GM18519 (cell line): ENCODE measurements around the gene SPDEF.

Source experiments
- ATAC-seq: cut with Tn5 transposase; IDR thresholded peaks from one replicate; pipeline ENCODE4 v1.9.1; 2021; ENCODE audit warnings: mild to moderate bottlenecking, moderate library complexity; ENCODE audit not compliant: unreplicated experiment, low FRiP score

The SPDEF gene

DNA sequence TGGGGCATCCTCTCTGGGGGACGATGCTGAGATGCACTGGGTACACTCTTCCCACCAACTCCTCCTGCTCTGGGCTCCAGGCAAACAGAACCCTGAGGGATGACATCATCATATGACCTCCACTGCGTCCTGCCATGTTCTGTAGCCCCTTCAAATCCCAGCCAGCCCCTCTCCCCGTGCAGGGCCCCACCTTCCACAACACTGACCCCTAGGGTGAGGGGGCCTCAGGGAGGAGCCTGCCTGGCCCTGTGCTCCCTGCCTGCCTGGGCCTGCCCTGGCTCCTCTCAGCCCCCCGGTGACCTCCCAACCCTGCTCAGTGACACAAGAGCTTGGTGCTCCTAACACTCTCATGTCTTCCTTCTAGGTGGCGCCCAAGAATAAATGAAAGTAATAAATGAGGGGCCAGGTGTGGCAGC is 9.6 kb upstream of the SPDEF start:
- ATAC-seq: no peak

DNA sequence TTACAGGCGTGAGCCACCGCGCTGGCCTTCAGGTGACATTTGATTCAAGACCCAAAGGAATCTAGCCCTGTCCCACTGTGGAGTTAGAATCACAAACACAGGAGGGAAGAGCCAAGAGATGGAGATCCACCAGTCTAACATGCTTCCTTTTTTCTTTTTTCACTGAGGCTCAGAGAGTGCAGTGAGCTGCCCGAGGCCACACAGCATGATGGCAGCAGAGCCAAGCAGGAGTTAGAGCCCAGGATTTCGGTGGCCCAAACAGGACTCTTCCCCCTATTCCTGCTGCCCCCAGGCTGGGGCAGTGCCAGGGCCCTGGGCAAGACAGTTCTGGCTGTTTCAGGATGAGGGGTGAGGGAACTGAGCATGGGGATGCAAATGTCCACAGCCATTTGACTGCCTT is 8.1 kb upstream of the SPDEF start:
- no peak for ATAC-seq

DNA sequence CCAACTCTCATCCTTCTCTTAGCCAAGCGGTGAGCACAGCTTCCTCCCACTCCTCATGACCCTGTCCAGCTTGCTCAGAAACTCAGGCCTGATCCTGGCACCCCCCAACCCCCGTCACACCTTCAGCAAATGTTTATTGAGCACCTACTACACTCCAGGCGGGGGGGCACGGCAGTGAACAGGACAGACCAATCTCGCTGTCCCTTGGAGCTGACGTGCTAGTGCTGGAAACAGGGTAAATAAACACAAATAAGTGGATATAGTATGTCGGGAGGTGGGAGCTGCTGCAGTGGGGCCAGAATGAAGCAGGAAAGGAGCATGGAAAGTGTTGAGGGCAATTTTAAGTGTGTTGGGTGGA is 7.4 kb upstream of the SPDEF start:
- ATAC-seq: no peak

DNA sequence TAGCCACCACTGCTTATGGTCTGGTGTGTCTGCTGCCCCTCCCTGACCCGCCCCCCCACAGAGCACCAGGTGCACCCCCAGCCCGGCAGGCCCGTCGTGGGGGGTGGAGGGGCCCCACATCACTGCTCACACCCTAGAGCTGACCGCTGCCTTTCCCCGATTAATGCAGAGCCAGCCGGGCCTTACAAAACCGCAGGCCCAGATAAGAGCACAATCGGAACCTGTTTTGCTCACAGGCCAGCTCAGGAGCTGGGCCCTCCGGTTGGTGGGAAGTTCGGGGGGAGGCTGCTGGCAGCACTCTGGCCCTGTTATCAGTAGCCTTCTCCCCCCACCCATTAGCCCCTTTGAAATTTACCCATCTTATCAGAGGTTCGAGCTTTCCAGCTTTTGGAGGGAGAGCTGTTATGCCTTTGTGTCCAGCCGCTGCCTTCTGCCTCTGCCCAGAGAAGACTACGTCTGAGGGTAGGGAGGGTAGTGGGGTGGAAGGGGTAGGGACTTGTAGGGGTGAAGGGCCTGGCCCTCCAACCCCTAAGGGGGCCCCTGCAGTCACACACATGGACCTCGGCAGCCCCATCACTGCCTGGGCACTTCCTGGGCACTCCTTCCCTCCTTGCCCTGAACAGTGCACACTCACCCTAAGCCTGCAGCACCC is 6.9 kb upstream of the SPDEF start:
- ATAC-seq: no peak

DNA sequence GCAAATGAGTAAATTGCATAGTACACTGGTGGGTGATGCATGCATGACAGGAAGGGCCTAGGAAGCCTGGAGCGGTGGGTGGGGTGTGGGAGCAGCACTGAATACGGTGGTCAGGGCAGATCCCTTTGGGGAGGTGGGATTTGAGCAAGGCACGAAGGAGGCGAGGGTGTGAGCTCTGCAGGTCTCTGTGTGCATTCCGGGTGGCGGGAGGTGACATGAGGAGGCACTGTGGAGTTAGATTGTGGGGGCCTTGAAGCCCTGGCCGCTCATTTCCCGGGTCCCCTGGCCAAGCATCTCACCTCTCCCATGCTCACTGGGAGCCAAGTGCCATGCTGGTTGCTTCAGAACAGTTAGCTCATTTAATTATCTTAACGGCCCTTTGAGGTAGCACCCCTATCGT is 6.2 kb upstream of the SPDEF start:
- ATAC-seq: no peak

DNA sequence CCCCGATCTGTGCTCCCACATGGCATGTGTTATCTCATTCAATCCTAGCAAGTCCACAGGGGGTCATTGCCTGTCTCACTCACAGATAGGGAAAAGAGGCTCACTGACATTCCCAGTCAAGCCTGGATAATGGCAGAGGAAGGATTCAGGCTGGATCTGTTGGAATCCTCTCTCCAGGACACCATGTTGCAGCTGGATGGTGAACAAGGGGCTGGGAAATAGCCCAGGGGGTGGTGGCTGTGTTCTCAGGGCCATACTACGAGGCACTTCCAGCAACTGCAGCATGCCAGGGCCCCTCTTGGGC is 5.0 kb upstream of the SPDEF start:
- ATAC-seq: no peak

DNA sequence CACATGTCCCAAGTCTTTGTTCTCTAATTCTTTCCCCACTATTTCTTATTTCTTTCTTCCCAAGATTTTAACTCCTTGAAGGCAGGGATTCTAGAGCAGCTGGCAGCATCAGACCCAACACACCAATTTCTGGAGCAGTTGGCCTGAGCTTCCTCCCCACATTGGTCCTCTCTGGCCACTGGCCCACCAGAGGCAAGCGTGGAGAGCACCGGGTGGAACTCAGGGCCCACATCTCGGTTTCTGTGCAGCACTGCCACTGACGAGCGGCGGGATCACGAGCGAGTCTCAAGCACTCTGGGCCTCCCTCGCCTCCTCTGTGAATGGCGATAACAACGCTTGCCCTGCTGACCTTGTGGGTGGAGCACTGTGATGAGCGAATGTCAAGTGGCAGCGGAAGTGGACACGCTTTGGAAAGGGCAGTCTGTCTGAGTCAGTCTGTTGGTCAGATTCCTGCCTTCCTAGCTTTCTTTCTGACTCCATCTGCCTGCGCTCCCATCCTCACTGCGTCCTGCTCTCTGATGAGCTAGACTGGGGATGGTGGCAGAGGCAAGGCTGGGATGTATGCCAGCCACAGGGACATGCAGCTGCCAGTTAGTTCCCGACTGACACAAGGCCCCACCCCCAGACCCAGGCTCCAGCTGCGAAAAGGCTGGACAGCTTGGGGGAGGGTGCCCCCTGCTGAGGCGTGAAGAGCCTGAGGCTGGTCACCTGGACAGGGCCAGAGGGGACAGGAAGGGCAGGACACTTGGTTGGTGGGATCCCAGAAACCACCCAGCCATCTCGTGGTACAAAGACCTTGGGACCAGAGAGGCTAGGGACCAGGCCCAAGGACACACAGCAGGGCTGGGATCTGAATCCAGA is 4.5 kb upstream of the SPDEF start:
- ATAC-seq: no peak

DNA sequence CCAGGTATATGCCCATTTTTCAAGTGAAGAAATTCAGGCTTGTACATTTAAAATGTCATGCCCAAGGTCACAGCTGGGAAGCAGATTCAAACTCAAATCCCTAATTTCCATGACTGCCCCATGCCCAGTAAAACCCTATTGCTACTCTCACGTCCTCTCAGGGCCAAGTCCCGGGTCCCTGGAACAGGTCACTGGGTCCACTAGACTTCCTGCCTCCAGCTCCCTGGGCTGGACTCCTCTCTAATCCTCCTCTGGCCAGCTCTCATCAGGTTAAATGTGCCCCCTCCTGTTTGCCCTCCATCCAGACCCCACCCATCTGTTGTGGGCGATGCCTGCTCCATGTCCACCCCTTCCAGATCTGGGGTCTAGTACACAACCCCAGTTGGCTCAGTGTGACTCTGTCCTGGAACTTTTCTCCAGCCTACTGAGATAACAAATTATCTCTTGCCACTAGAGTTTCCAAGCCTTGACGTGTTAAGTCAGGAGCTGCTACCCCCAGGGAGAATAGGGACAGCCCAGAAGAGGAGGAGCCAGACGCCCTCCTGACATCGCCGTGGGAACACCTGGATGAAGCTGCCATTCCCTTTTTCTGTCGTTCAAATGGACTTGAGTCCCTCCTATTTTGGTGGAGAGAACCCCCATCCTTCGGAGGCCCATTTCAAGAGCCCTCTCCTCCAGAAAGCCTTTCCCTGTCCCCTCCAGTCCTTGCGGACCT is 3.7 kb upstream of the SPDEF start:
- no peak for ATAC-seq

DNA sequence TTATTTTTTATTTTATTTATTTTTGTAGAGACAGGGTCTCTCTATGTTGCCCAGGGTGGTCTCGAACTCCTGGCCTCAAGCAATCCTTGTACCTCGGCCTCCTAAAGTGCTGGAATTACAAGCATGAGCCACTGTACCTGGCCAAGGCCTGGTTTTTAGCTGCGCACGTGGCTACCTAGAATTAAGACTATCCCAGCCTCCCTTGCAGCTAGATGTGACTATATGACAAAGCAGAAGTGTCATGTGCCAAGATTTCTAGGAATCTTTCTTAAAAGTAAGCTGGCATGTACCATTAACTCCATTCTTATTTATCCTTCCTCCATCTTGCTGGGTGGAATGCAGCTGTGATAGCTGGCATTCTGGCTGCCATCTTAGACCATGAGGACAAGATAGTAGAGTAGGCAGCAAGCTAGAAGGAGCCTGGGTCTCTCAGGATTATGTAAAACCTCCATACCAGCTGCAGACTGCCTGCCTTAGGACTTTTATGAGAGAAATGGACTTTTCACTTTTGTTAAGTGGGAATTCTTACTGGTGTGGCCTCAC is 2.1 kb upstream of the SPDEF start:
- no peak for ATAC-seq

DNA sequence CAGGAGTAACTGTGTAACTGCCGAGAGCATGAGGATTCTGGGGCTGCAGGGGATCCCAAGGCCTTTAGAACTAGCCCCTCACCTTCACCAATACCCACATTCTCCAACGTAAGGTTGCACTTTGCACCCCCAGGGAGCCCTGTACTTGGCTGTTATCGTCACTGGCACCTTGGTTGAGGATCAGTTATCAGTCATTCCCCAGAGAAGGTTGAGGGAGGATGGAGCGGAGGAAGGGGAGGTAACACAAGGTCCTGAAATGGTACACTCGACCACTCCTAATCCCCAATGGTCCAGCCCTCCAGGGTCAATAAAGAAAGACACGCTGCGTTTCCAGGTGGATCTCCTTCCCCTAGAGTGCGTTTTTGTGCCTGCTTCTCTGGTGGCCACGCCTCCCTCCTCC is 1.1 kb upstream of the SPDEF start:
- ATAC-seq: no peak

DNA sequence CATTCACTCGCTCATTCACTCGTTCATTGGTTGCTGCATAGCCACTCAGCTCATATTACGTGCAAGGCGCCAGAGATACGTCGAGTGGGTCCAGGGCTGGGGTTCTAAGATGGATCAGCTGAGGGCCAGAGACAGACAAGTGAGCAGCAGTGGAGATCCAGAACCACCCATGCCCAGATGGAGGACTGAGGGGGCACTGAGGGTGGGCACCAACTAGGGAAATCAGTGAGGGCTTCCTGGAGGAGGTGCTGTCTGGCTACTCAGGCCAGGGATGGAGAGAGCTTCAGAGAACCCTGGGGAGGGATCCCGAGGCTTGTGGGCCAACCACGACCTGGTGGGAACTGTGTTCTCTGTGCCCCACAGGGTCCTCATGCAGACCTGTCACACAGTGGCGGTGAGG is 364 bp upstream of the SPDEF start:
- no peak for ATAC-seq

DNA sequence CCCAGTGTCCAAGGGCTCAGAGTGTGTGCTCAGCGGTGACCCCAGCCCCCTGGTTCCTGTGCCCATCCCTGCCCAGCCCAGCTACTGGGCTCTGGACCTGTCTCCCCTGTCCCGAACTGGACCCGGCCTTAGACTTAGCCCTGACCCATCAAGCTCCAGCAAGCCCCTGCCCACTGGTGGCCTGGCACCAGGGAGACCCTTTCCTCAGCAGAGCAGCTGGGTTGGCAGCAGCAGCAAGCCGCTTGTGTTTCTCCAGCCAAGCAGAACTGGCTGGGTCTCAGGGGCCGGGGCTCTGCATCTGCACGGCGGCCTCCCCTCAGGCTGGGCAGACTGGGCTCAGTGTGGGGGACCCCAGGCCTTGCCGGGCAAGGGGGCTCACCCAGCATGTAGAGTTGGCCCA is 801 bp downstream of the SPDEF start:
- no peak for ATAC-seq

DNA sequence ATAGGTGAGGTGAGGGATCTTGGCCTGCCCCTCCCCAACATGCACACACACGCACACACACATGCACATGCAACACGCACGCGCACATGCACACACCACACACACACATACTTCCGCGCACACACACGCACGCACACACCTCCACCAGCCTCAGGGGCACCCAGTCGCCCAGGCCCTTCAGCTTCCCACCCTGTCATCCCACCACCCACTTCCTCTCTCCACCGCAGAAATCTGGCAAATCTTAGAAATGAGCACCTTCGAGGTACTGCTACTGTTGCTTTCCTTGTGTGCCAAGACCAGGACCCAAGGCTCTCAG is 1.2 kb downstream of the SPDEF start:
- no peak for ATAC-seq

DNA sequence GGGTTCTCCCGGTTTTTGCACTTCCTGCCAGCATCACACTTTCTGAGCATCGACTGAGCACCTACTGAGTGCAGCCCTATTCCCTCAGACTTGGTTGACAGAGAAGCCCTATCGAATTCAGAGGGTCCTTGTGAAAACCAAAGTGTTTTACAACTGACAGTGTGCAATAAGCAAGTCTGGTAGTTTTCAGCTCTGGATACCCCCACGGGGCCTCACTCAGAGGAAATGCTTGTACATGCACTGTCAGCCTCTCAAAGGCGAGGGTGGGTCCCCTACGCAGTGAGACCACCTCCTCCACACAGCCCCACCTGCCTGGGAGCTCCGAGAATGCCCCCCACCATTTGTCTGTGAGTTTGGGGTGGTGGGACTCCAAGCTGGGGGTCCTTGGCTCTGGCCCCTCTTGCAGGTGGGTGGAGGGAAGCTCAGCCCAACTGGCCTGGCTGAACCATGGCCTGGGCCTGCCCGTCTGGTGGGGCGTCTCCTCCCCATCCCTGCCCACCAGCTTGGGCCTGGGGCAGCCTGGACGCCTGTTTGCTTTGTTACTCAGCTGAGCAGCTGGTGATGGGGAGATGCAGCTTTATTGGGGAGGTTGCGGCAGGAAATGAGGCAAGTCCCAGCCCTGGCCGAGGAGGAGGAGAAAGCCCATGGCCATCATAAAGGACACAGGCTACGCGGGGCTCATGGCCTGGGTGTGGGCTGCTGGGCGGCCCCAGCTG is 1.7 kb downstream of the SPDEF start:
- ATAC-seq: no peak

DNA sequence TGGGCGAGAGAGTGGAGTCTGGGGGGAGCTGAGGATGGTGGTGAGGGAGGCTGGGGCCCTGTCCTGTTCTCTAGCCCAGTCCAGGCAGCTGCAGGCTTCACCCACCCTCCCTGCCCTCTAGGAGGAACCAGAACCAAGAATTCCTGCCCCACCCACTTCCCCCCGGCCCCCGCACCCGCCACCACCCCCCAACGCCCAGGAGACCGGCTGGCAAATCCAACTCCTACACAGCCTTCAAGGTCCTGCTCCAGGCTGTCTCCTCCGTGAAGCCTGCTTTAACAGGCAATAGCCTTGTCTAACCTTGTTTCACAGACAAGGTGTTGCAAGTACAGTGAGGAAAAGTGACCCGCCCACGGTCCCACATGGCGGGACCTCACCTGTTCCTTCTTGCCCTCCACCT is 2.4 kb downstream of the SPDEF start:
- ATAC-seq: no peak

DNA sequence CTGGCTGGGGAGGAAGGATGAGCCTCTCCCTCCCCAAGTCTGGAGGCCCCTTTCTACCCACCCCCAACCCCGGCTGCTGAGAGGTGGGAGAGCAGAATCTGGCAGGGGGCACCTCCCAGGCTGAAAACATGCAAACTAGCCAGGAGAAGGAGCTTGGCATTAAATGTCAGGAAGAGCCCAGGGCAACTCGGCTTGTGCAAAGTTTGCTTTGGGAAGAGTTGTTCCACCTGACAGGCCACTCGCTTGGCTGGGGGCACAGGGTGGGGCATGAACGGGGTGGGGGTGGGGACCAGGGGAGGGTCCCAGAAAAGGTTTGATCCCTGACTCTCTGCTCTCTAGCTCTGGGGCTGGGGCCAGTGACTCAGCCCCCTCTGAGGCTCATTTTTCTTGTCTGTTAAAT is 3.0 kb downstream of the SPDEF start:
- no peak for ATAC-seq

DNA sequence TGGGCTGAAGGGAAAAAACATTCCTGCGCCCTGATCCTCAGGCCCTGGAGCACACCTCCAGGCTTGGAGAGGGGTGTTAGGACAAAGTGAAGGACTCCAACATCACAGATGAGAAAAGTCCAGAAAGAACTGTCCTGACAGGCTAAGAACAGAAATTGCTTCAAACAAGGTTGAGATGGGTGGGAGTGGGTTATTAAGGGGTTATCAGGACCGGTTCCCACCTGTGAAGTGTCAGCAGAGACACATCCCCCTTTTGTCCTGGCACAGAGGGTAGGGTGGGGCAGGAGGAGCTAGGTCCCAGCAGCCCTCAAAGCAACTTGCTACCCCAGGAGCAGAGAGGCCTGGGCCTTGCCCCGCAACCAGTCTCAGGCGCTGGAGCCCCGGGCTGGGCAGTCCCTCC is 3.5 kb downstream of the SPDEF start:
- no peak for ATAC-seq

DNA sequence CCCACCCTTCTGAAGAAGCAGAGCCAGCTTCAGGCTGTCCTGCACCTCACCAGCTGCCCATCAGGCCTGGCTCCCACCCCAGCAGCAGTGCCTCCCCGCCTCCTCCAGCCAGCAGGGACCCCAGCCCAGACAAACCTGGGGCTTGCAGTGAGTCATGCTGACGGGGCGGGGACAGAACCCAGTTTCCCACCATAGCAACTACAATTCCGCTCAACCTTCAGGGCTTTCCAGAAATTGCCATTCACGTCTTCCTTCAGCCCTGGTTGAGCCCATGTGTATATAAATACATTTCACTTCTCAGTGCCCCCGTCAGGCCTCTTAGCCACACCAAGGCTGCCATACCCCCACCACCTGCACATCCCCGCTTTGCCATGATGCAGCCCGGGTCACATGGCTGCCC is 4.4 kb downstream of the SPDEF start:
- no peak for ATAC-seq

DNA sequence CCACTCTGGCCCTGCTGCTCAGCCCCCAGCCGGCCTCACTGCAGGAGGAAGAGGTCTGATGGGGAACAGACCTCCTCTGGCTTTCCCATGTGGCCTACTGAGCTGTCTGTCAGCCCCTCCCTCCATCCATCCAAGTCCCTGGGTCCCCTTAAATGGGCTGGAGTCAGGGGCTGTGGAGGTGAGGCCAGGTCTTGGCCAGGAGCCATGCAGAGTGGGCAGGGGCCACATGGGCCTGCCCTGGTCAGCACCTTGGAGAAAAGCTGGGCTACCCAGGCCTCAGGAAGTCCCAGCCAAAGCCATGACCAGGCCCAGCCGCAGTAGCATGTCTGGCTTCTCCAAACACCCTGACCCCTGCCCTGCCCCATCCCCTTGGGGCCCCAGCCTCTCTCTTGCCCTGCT is 6.3 kb downstream of the SPDEF start:
- ATAC-seq: no peak

DNA sequence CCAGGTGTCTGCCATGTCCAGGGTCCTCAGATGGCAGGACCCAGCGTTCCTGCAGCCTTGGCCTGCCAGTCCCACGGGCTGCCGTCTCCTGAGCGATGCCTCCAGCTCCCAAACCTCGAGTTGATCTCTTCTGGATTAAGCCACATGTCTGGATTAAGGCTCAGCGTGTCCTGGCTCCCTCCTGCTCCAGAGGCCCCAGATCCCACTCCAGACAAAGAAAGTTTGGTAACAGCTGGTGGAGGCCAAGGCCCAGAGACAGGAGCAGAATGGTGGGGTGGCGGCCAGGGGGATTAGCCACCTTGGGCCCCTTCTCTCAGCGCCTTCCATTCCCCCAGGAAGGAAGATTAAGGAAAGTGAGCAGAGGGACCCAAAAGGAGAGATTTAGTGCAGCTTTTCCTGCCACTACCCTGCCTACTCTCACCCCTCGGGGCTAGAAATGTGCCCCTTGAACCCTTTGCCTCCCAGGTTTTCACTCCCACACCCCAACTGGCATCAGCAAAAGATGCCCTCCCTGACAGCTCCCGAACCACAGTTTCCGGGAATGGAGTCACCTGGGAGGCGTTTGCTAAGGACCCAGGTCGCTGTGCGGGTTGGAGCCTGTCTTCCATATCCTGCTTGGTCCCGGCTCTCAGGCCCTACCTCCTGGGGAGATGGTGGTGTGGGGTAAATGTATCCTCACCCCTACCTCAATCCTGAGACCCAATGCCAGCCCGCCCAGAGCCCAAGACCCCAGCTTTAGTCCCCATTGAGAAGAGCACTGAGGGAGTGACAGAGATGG is 6.9 kb downstream of the SPDEF start:
- ATAC-seq: no peak
